Liver (tissue), 3 donors: ENCODE measurements around the gene UGT2B7.

Experiments
- JUND ChIP-seq, 2 donors: IDR thresholded peaks; 2 replicates each; pipeline ENCODE4 v1.6.1; 2016; ENCODE audit warnings: antibody characterized with exemption in 2 of 2
- NR2F2 ChIP-seq: IDR thresholded peaks from 2 replicates; pipeline ENCODE4 v1.6.1; 2016; ENCODE audit warnings: antibody characterized with exemption
- RAD21 ChIP-seq, 2 donors: IDR thresholded peaks; 2 replicates each; pipeline ENCODE4 v1.6.1; 2016; ENCODE audit warnings: antibody characterized with exemption in 2 of 2, mild to moderate bottlenecking in 2 of 2
- ZBTB33 ChIP-seq: IDR thresholded peaks from 2 replicates; pipeline ENCODE4 v1.6.1; 2016; ENCODE audit warnings: antibody characterized with exemption
- TF ChIP-seq, protein P1 (sequence below): fragments of 150-350 bp; IDR thresholded peaks from 2 replicates; pipeline ENCODE4 v1.5.1; 2017; ENCODE audit warnings: improper control_type of control experiment, low read depth, low read length; ENCODE audit not compliant: missing input control
- TF ChIP-seq, protein P2 (sequence below): IDR thresholded peaks from 2 replicates; pipeline ENCODE4 v1.6.1; 2016; ENCODE audit warnings: antibody characterized with exemption, mild to moderate bottlenecking
- donor health status: healthy.
- donor health status: healthy.

DNA sequence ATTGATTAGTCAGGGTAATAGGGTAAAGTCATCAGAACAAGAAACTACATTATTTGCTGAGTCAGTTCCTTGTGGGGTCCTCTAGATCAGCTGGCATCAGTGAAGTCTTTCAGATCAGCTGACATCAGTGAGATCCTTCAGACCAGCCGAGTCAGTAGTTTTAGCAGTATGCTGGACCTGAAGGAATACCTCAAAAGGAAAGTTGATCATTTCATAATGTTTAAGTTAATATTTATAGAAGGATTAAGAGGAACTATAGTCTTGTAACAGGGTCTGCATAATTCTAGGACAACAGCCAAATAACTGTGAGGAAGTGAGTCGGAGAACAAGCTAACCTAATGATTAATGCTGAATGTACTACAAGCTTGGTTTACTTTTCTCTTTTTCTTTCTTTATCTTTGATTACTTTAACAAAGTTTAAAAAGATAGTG is 958 bp upstream of the UGT2B7 start:
- peak in 1 of 2 donors; percentile 37 for TF ChIP-seq JUND (IDR thresholded peaks at IDR 0.05)
- TF ChIP-seq, protein P1, sequence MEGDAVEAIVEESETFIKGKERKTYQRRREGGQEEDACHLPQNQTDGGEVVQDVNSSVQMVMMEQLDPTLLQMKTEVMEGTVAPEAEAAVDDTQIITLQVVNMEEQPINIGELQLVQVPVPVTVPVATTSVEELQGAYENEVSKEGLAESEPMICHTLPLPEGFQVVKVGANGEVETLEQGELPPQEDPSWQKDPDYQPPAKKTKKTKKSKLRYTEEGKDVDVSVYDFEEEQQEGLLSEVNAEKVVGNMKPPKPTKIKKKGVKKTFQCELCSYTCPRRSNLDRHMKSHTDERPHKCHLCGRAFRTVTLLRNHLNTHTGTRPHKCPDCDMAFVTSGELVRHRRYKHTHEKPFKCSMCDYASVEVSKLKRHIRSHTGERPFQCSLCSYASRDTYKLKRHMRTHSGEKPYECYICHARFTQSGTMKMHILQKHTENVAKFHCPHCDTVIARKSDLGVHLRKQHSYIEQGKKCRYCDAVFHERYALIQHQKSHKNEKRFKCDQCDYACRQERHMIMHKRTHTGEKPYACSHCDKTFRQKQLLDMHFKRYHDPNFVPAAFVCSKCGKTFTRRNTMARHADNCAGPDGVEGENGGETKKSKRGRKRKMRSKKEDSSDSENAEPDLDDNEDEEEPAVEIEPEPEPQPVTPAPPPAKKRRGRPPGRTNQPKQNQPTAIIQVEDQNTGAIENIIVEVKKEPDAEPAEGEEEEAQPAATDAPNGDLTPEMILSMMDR: no peak
- no peak for TF ChIP-seq NR2F2
- TF ChIP-seq ZBTB33: no peak
- TF ChIP-seq, protein P2, sequence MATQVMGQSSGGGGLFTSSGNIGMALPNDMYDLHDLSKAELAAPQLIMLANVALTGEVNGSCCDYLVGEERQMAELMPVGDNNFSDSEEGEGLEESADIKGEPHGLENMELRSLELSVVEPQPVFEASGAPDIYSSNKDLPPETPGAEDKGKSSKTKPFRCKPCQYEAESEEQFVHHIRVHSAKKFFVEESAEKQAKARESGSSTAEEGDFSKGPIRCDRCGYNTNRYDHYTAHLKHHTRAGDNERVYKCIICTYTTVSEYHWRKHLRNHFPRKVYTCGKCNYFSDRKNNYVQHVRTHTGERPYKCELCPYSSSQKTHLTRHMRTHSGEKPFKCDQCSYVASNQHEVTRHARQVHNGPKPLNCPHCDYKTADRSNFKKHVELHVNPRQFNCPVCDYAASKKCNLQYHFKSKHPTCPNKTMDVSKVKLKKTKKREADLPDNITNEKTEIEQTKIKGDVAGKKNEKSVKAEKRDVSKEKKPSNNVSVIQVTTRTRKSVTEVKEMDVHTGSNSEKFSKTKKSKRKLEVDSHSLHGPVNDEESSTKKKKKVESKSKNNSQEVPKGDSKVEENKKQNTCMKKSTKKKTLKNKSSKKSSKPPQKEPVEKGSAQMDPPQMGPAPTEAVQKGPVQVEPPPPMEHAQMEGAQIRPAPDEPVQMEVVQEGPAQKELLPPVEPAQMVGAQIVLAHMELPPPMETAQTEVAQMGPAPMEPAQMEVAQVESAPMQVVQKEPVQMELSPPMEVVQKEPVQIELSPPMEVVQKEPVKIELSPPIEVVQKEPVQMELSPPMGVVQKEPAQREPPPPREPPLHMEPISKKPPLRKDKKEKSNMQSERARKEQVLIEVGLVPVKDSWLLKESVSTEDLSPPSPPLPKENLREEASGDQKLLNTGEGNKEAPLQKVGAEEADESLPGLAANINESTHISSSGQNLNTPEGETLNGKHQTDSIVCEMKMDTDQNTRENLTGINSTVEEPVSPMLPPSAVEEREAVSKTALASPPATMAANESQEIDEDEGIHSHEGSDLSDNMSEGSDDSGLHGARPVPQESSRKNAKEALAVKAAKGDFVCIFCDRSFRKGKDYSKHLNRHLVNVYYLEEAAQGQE: no peak
- TF ChIP-seq RAD21 (IDR thresholded peaks at IDR 0.05): no peak
